ENCODE data around the gene NUP214.

NUP214 gene

DNA sequence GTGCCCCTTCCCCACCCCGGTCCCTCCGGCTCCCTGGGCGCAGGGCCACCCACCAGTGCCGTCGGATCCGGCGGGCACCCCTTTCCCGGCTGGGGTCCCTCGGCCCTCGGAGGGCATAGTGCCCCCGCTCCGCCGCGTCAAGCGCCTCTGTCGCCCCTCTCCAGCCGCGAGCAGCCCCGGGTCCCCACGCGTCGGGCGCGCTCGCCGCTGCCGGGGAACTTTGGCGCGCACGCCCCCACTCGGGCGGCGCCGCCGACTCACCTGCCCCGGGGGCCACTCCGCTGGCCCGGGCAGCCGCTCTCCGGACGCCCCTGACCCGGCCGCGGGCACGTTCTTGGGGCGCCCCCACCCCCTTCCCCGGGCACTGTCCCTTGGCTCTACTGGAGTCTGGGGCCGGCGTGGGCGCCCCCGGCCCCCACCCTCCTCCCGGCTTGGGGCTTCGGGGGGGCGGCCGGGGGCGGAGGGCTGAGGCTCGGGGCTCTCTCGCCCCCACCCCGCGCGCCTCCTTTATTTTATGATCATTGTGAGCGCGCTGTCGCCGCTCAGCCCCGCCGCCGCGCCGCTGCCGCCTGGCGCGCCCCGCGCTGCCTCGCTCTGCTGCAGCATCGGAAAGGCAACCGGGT lies 152.0 kb downstream of the NUP214 start:
- DNase-seq (ENCODE audit: low read depth): no peak

DNA sequence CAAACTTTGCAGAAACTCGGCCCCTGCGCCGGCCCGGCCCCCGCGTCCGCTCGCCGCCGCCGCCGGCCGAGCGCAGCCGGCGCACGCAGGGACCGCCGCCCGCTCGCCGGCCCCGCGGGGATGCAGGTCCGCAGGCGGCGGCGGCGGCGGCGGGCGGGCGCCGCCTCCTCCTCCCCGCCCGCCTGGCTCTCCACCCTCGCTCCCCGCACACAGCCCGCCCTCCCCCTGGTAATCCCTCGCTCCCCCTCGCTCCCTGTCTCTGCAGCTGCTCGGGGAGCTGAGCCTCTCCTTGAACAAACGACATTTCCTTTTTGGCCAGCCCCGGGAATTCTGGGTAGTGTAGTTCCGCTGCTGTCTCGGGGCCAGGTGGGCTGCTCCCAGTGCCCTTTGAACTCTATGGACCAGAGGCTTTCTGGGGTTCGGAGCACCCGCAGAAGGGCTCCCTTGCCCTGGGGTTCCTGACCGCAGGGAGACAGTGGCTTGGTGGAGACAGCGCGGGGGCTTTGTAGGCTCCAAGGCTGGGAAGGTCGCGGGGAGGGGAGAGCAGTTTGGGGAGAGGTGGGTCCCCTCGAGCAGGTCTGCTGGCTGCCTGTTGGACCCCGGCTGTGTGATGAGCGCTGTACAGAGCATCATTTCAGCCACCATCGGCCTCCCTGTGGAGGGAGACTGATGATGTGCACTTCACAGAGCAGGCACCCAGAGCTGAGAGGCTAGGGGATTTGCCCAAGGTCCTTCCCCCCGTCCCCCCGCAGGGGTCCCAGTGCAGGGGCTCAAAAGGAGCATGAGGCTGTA lies 152.7 kb downstream of the NUP214 start:
- DNase-seq (ENCODE audit: low read depth): peak; percentile 39

DNA sequence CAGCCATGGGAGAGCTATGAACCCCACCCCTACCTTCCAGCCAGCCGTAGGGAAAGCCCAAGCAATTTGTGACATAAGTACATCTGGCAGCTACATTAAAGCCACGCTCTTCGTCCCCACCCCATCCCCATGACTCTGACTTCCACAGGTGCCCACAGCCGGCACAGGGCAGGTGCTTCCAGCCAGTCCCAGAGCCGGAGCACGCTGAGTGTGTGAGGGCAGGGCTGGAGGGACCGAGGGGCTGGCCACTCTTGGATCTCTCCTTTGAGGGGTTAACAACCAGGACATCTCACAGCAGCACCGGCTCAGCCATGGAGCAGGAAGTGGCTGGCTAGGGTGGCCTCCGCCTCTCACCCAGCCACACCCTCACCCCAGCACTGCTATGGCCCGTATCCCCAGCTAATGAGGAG lies 153.3 kb downstream of the NUP214 start:
- no peak for DNase-seq (ENCODE audit: low read depth)

DNA sequence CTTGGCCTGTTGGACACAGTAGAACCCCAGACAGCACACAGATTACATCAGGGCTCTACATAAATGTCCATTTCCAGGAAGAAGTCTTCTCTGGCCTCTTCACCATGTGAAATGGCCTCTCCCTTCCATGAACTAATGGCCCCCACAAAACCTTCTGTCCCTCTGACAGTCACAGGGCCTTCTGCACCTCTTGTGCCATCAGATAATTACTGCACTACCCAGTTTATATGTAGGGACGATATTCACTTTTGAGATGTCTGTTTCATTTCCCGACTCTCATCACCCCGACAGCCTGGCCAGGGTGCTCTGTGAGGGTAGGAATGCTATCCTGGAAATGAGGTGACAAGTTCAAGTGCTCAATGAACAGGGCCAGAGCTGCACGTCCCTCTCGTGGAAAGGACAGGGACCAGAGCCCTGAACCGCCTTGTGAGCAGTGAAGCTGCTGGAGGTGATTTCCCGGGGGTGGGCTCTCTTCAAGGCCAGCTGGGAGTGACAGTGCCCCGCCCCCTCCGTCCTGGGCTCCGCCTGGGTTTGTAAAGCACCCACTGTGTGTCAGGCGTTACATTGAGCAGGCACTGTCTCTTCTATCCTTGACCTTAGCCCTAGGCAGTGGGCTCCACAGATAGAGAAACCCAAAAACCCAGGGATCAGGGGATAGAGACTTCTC lies 153.9 kb downstream of the NUP214 start:
- no peak for DNase-seq (ENCODE audit: low read depth)

DNA sequence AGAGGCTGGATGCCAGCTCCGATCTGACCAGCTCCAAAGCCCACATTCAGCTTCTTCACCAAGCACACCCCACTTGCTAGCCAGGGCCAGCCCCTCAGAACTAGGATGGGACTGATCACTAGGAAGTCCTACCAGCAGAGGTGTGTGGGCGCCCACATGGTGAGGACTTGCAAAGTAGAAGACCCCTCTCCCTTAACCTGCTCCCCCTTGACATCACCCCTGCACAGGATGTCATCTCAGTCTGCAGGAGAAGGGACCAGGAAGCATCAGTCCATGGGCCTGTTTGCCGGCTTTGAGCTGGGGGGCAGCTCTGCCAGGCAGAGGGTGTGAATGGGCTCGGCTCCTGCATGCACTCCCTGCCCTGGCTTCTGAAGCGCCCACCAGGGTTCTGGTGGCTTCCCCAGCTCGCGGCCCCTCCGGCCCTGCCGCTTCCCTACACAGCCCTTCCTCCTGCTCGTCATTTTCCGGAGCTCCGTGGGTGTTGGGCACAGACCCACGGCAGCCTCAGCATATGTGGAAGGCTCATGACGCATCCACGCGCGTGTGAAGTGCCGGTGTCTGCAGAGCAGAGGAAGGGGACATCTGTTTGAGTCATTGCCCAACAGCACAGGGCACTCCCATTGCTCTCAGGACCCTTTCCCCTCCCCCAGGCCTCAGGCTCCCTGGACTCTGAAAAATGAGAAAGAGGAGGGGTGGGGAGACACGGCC lies 154.6 kb downstream of the NUP214 start:
- no peak for DNase-seq (ENCODE audit: low read depth)

DNA sequence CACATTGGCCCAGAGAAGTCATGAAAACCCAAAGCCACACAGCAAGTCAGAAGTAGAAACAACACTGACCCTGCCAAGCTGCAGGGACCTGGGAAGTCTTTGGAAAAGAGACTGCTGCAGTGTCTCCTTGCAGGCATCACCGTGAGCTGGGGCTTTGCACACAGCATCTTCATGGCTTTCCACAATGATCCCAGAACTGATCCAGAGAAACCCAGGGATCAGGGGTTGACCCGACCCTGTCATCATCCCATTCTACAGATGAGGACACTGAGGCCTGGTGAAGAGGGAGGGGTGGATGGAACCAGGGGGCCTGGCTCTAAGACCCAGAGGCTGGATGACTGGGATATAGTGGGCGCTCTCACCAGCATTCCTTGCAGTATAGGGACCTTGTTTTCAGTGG lies 155.3 kb downstream of the NUP214 start:
- DNase-seq (ENCODE audit: low read depth): no peak

DNA sequence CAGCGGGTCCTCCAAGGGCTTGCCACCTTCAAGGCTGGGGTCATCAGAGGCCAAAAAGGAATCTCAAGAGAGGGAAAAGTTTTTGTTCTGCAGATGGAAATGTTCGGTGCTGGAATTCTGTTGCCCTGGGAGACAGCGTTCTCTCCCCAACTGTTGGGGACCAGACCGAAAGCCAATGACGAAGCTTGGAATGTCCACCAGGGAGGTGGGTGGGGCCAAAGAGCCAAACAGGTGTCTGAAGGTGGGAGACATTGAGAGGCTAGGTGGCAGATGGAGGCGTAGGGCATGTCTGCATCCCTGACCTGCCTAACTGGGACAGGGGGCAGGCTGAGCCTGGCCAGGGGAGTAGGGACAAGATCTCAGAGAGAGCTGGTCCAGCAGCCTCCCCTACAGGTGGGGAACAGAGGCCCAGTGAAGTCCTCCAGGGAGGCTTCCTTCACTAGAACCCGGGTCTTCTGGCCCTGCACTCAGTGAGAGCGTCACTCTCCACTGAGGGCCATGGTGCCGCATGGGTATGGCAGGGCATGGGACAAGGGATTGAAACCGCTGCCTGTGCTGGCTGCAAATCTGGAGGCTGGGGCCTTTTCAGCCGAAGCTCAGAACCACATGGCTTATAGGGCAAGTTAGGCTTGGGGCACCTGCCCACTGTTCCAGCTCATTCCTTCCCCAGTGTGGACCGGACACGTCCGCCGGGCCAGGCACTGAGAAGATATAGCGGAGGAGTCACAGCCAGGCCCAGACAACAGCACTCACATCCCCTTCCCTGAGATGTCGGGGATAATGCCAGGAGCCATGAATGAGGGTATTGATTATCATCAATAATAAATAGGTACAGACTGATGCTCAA lies 156.0 kb downstream of the NUP214 start:
- no peak for DNase-seq (ENCODE audit: low read depth)

DNA sequence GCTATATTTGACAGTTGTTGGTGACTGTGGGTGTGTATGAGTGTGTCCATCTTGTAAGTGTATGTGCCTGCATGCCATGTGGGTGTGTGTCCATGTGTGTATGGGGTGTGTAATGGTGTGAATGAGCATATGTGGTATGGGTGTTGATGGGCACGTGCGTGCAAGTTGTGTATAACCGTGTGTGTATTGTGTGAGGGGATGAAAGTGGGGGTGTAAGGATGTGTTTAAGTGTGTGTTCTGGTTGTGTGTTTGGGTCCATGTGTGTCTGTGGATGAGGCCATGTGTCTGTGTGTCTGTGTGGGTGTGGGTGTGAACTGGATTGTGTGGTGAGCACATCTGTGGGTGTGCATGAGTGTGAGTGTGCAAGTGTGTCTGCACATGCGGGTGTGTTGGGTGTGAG lies 156.8 kb downstream of the NUP214 start:
- DNase-seq (ENCODE audit: low read depth): no peak

DNA sequence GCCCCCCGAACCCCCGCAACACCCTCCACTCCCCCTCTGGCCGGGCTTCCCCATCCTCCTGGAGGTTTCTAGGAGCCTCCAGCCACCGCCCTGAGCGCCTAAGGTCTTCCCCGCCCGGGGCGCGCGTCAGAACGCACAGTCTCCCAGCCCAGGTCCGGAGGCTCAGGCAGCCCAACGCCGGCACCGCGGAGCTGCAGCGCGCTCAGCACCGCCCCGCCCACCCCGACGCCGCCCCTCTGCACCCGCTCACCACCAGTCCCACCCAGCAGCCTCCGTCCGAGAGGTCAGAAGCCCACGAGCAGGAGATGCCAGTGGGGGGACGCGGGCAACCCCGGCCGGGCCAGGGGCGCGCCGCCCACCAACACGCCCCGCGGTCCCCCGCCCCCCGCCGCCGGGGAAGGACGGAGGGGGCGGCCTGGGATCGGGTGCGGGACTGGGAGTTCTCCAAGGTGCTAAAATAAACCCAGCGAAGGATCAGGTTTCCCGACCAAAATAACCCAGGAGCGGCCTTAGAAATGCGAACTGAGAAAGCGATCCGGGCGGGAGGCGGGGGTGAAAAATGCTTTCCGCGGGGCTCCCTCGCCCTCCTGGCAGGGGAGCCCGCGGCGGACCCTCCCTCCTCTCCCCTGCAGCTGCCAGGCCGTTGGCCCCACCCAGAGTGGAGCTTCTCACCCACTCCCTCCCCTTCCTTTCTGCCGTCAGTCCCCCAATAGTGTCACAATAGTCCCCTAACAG lies 157.5 kb downstream of the NUP214 start:
- DNase-seq (ENCODE audit: low read depth): no peak

Data from fibroblast of the conjunctiva (primary cell).